GM12875 (cell line): ENCODE results near the gene NEO1.
A peak's percentile ranks its signal among the peaks of the same experiment; 100 is the strongest.

Experiments used
- H3K4me3 ChIP-seq: one replicate; pipeline ENCODE4 v1.5.1; 2011; ENCODE audit warnings: low read depth, low read length, control low read depth
- TF ChIP-seq, protein P1 (sequence below): IDR thresholded peaks from 2 replicates; pipeline ENCODE4 v1.5.1; 2011; ENCODE audit warnings: low read depth, mild to moderate bottlenecking, control low read depth, inconsistent platforms, low read length, moderate library complexity, borderline replicate concordance; ENCODE audit not compliant: insufficient read depth

The NEO1 gene

DNA sequence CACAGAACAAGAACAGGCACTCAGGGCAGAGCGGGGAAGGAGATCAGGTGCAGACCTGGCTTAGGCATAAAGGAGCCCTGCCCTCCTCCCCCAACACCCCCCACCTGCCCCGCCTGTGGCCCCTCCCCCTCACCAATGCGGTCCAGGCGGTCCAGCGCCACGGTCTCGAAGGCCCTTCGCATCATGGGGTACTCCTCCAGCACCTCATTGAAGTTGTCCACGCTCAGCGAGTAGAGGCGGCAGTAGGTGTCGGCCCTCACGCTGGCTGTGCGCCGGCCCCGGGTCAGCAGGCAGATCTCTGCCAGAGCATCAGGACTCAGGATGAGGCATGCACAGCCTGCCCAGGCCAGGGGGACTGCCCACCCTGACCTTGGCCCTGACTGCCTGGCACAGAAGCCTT, 271.7 kb downstream of the NEO1 start:
- no peak overlapping the region for H3K4me3 ChIP-seq
- TF ChIP-seq, protein P1, sequence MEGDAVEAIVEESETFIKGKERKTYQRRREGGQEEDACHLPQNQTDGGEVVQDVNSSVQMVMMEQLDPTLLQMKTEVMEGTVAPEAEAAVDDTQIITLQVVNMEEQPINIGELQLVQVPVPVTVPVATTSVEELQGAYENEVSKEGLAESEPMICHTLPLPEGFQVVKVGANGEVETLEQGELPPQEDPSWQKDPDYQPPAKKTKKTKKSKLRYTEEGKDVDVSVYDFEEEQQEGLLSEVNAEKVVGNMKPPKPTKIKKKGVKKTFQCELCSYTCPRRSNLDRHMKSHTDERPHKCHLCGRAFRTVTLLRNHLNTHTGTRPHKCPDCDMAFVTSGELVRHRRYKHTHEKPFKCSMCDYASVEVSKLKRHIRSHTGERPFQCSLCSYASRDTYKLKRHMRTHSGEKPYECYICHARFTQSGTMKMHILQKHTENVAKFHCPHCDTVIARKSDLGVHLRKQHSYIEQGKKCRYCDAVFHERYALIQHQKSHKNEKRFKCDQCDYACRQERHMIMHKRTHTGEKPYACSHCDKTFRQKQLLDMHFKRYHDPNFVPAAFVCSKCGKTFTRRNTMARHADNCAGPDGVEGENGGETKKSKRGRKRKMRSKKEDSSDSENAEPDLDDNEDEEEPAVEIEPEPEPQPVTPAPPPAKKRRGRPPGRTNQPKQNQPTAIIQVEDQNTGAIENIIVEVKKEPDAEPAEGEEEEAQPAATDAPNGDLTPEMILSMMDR: no peak

GRCh38 chr15:73324496-73325170, 272.4 kb downstream of the NEO1 start:
- TF ChIP-seq, protein P1: no peak
- H3K4me3 ChIP-seq: no peak overlapping the region

DNA sequence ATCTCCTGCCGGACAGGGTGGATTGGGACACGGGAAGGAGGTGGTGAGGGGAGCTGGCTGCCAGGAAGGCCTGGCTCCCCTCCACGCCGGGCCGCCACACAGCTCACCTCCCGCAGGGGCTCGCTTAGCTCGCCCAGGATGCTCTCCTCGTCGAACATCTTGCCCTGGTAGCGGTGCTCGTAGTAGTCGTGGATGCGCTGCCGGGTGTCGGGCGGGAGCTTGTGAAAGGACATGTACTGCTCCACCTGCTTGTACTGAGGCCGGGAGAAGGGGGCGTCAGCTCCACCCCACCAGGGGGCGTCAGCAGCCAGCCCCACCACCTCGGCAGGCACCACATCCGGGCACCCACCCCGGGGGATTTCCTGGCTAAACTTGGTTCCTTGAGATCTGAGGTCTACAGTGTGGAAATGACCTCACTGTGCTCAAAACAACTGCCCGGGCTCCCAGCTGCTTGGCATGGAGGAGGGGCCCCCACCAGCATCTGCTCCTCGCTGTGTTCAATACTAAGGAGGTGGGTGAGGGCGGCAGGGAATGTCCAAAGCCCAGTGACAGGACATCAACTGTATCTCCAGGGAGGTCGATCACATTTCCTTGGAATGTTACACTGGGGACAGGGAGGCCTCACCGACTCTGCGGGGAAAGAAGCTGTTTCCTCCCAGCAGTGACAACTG, 273.1 kb downstream of the NEO1 start:
- no peak overlapping the region for H3K4me3 ChIP-seq
- TF ChIP-seq, protein P1: peak; percentile 20; the same call in 1 of the 2 replicates

GRCh38 chr15:73326157-73326556, 273.9 kb downstream of the NEO1 start:
- TF ChIP-seq, protein P1: no peak
- no peak overlapping the region for H3K4me3 ChIP-seq

GRCh38 chr15:73328149-73328820, 276.0 kb downstream of the NEO1 start:
- H3K4me3 ChIP-seq: no peak overlapping the region
- TF ChIP-seq, protein P1: no peak

DNA sequence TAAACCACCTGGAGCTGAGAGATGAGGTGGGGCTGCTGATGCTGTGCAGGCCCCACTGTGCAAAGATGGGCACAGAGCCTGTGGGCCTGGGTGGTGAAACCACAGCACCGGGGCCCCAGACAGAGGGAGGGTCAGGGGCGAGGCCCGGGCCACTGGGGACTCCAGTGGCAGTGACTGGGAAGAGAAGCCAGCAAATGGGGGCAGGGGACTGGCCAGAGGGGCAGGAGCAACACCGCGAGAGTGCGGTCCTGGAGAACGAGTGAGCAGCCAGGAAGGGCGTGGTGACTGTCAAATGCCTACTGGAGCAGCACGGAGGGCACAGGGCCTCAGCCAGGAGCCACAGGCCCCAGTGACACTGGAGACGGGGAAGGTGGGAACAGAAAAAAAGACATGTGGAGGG, 276.7 kb downstream of the NEO1 start:
- TF ChIP-seq, protein P1: no peak
- H3K4me3 ChIP-seq: no peak overlapping the region

DNA sequence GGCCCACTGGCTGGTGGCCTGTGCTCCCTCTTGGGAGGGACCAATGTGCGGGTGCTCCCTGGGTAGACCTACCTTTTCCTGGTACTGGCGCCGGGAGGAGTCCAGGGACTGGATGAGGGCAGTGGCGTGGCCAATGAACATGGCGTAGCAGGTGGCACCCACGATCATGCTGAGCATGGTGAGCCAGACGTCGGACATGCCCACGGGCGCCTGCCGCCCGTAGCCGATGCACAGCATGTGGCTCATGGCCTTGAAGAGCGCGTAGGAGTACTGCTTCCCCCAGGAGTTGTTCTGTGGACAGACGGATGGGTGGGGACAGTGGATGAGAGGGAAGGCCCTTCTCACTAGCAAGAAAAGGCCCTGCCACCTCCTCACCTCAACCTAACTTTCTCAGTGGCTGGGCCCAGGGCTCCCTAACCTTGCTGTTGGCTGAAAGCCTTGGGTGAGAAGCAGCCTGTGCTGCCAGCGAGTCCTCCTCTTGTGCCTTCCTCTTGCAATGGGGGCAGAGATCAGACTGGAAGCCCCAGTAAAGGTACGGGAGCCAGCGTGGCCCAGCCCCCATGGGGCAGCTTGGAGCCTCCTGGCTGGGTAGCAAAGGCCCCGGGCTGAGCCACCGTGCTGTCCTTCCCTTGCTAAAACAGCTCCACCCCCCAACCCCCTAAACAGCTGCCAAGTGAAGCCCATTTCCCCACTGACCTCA, 277.4 kb downstream of the NEO1 start:
- no peak overlapping the region for H3K4me3 ChIP-seq
- TF ChIP-seq, protein P1: no peak
